ENCODE measurements around the gene FREM3. TPM values are rescaled to one million over a fixed set of nuclear protein-coding genes. Genes with fewer than 3 reads are reported as not detected.
A peak's percentile ranks its signal among the peaks of the same experiment; 100 is the strongest.
"Not testable (repeated sequence)": the region's sequence is repeated elsewhere in the genome, so short reads cannot be mapped to it uniquely, and the experiment has no call there.

The FREM3 gene
- polyA plus RNA-seq, 4 donors = 0.09 TPM; not detected in 3

DNA sequence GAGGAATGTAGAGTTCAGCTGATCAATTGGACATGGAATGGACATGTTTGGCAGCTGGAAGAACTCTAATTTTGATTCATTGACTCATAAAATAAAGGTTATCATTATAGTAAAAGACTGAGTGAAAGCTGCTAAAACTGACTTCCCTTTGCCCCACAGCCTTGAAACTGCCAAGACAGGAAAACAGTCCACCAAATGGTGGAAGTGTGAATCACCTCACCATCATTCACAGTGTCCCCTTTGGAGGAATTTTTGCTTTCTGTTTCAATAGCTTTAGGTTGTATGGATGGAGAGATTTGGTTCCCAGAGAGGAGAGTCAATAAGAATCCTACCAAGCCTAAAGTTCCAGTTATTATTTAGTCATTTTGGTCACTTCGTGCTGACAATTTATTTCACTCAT is 20.8 kb upstream of the FREM3 start:
- H3K4me1 ChIP-seq (ENCODE audit: control insufficient read depth in 3 of 3, insufficient read depth in 2 of 3, low read depth in 1 of 3, low read length in 2 of 3) = no peaks in the 10 kb centered on the region
- H3K27ac ChIP-seq (ENCODE audit: low read depth in 1 of 3, low read length in 2 of 3) = no peak overlapping the region
- H3K4me3 ChIP-seq (ENCODE audit: low read depth in 1 of 3, low read length in 3 of 3) = no peak overlapping the region
- WGBS, 3 donors = 79 to 88% (median 86%) methylated on average over 1 of the region's 1 CpG
- no peaks in the 10 kb centered on the region for H3K36me3 ChIP-seq (ENCODE audit: control insufficient read depth in 3 of 3, insufficient read depth in 2 of 3, low read depth in 1 of 3, low read length in 3 of 3)
- no peaks in the 10 kb centered on the region for H3K9me3 ChIP-seq (ENCODE audit: control insufficient read depth in 2 of 2, insufficient read depth in 1 of 2, low read depth in 1 of 2, low read length in 1 of 2)
- H3K27me3 ChIP-seq (ENCODE audit: control insufficient read depth in 3 of 3, insufficient read depth in 3 of 3, low read length in 3 of 3) = no peaks in the 10 kb centered on the region
- no peak for DNase-seq
- FAIRE-seq = no peak

DNA sequence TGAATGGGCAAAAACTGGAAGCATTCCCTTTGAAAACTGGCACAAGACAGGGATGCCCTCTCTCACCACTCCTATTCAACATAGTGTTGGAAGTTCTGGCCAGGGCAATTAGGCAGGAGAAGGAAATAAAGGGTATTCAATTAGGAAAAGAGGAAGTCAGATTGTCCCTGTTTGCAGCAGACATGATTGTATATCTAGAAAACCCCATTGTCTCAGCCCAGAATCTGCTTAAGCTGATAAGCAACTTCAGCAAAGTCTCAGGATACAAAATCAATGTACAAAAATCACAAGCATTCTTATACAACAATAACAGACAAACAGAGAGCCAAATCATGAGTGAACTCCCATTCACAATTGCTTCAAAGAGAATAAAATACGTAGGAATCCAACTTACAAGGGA is 18.3 kb upstream of the FREM3 start:
- not testable (repeated sequence) for DNase-seq; H3K27ac ChIP-seq (ENCODE audit: low read depth in 1 of 3, low read length in 2 of 3); H3K27me3 ChIP-seq (ENCODE audit: control insufficient read depth in 3 of 3, insufficient read depth in 3 of 3, low read length in 3 of 3); H3K4me3 ChIP-seq (ENCODE audit: low read depth in 1 of 3, low read length in 3 of 3); H3K36me3 ChIP-seq (ENCODE audit: control insufficient read depth in 3 of 3, insufficient read depth in 2 of 3, low read depth in 1 of 3, low read length in 3 of 3); H3K4me1 ChIP-seq (ENCODE audit: control insufficient read depth in 3 of 3, insufficient read depth in 2 of 3, low read depth in 1 of 3, low read length in 2 of 3); FAIRE-seq; H3K9me3 ChIP-seq (ENCODE audit: control insufficient read depth in 2 of 2, insufficient read depth in 1 of 2, low read depth in 1 of 2, low read length in 1 of 2)
- 33% methylated on average over 1 of the region's 1 CpG; no CpG with 5 or more reads in 2 of the 3 donors for WGBS, 3 donors

DNA sequence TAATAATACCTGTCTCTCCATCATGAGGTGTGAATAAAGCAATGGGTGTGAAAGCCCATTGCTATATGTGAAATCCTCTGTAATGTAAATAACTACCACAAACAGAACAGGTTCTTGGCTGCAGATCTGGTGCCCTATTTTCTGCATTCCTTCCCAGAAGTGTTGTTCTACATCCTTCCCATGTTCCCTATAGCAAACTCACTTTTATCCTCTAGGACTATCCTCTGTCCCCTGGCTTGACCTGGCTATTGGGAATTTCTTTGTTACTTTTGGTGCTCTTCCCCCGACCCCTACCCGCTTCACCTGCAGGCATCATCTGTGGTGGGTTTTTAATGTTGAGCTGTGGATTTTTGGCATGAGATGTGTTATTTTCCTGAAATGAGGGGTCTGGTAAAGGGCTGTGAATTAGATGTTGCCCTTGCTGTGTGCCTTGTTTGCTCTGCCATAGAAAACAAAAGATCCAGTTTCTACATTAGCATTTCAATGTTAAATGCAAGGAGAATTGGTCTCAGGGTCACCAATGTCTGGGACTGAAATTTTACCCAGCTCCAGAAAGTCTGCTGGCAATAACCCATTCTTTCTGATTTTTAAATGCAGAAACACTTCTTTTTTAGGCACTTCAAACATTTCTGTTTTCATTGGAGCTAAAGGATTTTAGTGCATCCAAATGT is 13.6 kb upstream of the FREM3 start:
- Histone ChIP-seq H3K4me1 (ENCODE audit: control insufficient read depth in 3 of 3, insufficient read depth in 2 of 3, low read depth in 1 of 3, low read length in 2 of 3) (no peaks in the 10 kb centered on the region), H3K4me3 (ENCODE audit: low read depth in 1 of 3, low read length in 3 of 3) (no peak overlapping the region), H3K9me3 (ENCODE audit: control insufficient read depth in 2 of 2, insufficient read depth in 1 of 2, low read depth in 1 of 2, low read length in 1 of 2) (no peaks in the 10 kb centered on the region), H3K36me3 (ENCODE audit: control insufficient read depth in 3 of 3, insufficient read depth in 2 of 3, low read depth in 1 of 3, low read length in 3 of 3) (no peaks in the 10 kb centered on the region), H3K27me3 (ENCODE audit: control insufficient read depth in 3 of 3, insufficient read depth in 3 of 3, low read length in 3 of 3) (no peaks in the 10 kb centered on the region), H3K27ac (ENCODE audit: low read depth in 1 of 3, low read length in 2 of 3) (no peak overlapping the region)
- FAIRE-seq = no peak
- no peak for DNase-seq
- WGBS, 3 donors = 92 to 93% (median 93%) methylated on average over 2 of the region's 2 CpGs

DNA sequence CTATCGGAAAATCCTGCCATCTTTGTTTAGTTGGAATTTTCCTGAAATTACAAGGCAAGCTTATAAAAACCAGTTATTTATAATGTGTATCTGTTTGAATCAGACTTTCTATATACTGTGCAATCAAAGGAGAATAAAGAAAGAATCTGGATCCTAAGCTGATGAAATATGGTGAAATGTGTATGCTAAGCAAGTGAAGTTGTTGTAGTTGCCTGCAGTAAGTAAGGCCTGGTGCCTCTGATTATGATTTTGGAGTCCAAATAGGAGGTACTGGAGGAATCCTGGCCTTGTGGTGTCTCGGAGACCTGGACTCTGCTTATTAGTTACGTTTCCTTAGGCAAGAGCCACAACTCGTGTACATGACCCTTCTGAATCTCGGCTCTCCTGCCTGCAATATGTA is 13.1 kb upstream of the FREM3 start:
- no peaks in the 10 kb centered on the region for H3K27me3 ChIP-seq (ENCODE audit: control insufficient read depth in 3 of 3, insufficient read depth in 3 of 3, low read length in 3 of 3)
- WGBS, 3 donors = 82 to 90% (median 88%) methylated on average over 5 of the region's 5 CpGs
- H3K4me1 ChIP-seq (ENCODE audit: control insufficient read depth in 3 of 3, insufficient read depth in 2 of 3, low read depth in 1 of 3, low read length in 2 of 3) = no peaks in the 10 kb centered on the region
- no peak overlapping the region for H3K4me3 ChIP-seq (ENCODE audit: low read depth in 1 of 3, low read length in 3 of 3)
- DNase-seq (no peak), FAIRE-seq (no peak)
- H3K27ac ChIP-seq (ENCODE audit: low read depth in 1 of 3, low read length in 2 of 3) = no peak overlapping the region
- H3K9me3 ChIP-seq (ENCODE audit: control insufficient read depth in 2 of 2, insufficient read depth in 1 of 2, low read depth in 1 of 2, low read length in 1 of 2) = no peaks in the 10 kb centered on the region
- H3K36me3 ChIP-seq (ENCODE audit: control insufficient read depth in 3 of 3, insufficient read depth in 2 of 3, low read depth in 1 of 3, low read length in 3 of 3) = no peaks in the 10 kb centered on the region

DNA sequence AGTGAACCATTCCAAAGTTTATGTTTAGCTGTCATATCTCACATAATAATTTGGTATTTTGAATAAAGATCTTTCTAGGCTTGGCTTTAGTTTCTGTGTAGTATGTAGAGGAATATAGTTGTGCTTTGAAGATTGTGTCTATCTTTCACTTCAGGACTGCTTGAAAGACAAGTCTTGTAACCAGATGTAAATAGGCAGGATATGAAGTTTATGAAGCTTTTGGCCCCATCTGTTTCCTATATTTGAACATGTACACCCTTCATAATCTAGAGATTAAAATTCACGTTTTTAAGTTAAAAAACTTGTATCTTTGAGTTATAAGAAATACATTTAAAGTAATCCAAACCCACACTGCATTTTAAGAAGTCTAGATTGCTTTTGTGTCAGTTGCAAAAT is 11.7 kb upstream of the FREM3 start:
- DNase-seq (no peak), FAIRE-seq (no peak)
- WGBS, 3 donors = 42 to 56% (median 48%) methylated on average over 1 of the region's 1 CpG
- no peaks in the 10 kb centered on the region for H3K4me1 ChIP-seq (ENCODE audit: control insufficient read depth in 3 of 3, insufficient read depth in 2 of 3, low read depth in 1 of 3, low read length in 2 of 3)
- no peak overlapping the region for H3K4me3 ChIP-seq (ENCODE audit: low read depth in 1 of 3, low read length in 3 of 3)
- no peak overlapping the region for H3K27ac ChIP-seq (ENCODE audit: low read depth in 1 of 3, low read length in 2 of 3)
- H3K9me3 ChIP-seq (ENCODE audit: control insufficient read depth in 2 of 2, insufficient read depth in 1 of 2, low read depth in 1 of 2, low read length in 1 of 2) = no peaks in the 10 kb centered on the region
- H3K36me3 ChIP-seq (ENCODE audit: control insufficient read depth in 3 of 3, insufficient read depth in 2 of 3, low read depth in 1 of 3, low read length in 3 of 3) = no peaks in the 10 kb centered on the region
- no peaks in the 10 kb centered on the region for H3K27me3 ChIP-seq (ENCODE audit: control insufficient read depth in 3 of 3, insufficient read depth in 3 of 3, low read length in 3 of 3)

DNA sequence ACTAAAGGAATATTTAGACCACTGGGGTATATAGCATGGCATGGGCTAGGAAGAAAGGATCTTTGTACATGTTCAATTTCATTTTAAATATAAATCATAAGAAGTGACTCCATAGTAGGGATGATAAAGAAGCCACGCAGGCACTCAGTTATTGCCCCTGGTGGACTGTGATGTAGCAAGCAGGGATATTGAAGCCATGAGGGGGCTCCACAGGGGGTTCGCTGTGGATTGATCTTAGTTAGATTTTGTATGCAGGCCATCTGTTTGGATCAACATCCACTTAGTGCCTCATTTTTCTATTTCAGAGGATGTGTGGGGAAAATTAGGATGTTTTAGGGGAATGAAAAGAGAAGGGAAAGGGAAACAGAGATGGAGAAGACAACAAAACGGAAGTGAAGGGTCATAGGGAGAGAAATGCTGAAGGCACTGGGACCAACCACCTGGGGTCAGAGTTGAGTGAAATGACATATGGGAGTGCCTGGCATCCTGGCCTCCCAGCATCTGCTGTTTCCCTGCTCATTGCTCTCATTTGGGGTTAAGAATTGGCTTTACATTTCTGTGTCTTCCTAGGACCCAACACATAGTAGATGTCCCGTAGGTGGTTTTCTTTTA is 11.2 kb upstream of the FREM3 start:
- DNase-seq = no peak
- no peaks in the 10 kb centered on the region for H3K9me3 ChIP-seq (ENCODE audit: control insufficient read depth in 2 of 2, insufficient read depth in 1 of 2, low read depth in 1 of 2, low read length in 1 of 2)
- H3K4me1 ChIP-seq (ENCODE audit: control insufficient read depth in 3 of 3, insufficient read depth in 2 of 3, low read depth in 1 of 3, low read length in 2 of 3) = no peaks in the 10 kb centered on the region
- no peaks in the 10 kb centered on the region for H3K27me3 ChIP-seq (ENCODE audit: control insufficient read depth in 3 of 3, insufficient read depth in 3 of 3, low read length in 3 of 3)
- no peak overlapping the region for H3K4me3 ChIP-seq (ENCODE audit: low read depth in 1 of 3, low read length in 3 of 3)
- WGBS, 3 donors = 79 to 89% (median 85%) methylated on average over 4 of the region's 4 CpGs
- no peaks in the 10 kb centered on the region for H3K36me3 ChIP-seq (ENCODE audit: control insufficient read depth in 3 of 3, insufficient read depth in 2 of 3, low read depth in 1 of 3, low read length in 3 of 3)
- FAIRE-seq = no peak
- H3K27ac ChIP-seq (ENCODE audit: low read depth in 1 of 3, low read length in 2 of 3) = no peak overlapping the region

DNA sequence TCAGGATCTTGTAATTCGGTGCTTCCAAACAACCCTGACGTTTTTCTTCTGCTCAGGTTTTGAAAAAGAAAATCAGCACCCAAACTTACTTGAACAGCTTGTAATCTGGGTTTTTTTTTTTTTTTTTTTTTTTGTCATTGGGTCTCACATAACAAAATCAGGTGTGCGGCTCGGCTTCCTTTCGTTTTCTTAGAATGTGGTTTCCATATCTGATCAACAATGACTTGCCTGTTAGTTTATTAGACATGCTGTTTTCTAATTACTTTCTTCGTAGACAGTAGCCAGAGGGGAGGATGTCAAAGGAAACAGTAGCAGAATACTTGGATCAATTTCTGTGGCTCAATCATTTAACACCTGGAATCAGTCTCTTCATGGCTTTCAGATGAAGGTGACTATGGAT is 890 bp upstream of the FREM3 start:
- WGBS, 3 donors = 10 to 28% (median 14%) methylated on average over 6 of the region's 6 CpGs
- DNase-seq (peak in 1 of 2 donors; percentile 8), FAIRE-seq (no peak)
- Histone ChIP-seq H3K27ac (ENCODE audit: low read depth in 1 of 3, low read length in 2 of 3) (no peak overlapping the region), H3K36me3 (ENCODE audit: control insufficient read depth in 3 of 3, insufficient read depth in 2 of 3, low read depth in 1 of 3, low read length in 3 of 3) (no peaks in the 10 kb centered on the region), H3K4me3 (ENCODE audit: low read depth in 1 of 3, low read length in 3 of 3) (peak overlapping the region in 1 of 3 donors; percentile 24), H3K27me3 (ENCODE audit: control insufficient read depth in 3 of 3, insufficient read depth in 3 of 3, low read length in 3 of 3) (peaks cover 5 to 34% (median 28%) of the 10 kb centered on the region in 3 donors), H3K9me3 (ENCODE audit: control insufficient read depth in 2 of 2, insufficient read depth in 1 of 2, low read depth in 1 of 2, low read length in 1 of 2) (no peaks in the 10 kb centered on the region), H3K4me1 (ENCODE audit: control insufficient read depth in 3 of 3, insufficient read depth in 2 of 3, low read depth in 1 of 3, low read length in 2 of 3) (no peaks in the 10 kb centered on the region)

DNA sequence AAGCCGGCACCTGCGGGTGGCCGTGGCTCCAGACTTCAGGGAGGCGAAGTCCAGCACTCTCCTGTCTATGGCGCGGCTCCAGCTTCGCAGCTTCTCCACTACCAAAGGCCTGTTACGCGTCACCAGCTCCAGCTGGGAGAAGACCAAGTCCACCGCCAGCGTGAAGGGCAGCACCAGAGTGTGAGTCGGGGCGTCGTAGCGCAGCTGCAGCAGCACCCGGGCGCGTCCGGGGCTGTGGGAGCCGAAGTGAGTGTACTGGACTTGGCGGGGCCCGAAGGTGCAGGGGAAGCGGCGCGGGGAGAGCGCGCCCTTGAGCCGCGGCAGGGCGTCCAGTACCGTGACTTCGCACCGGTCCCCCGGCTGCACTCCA is 444 bp downstream of the FREM3 start:
- WGBS, 3 donors = 1 to 4% (median 2%) methylated on average over 25 to 34 of the region's 34 CpGs
- FAIRE-seq (no peak), DNase-seq (peak in 1 of 2 donors; percentile 9)
- peaks cover 5 to 33% (median 28%) of the 10 kb centered on the region in 3 donors for H3K27me3 ChIP-seq (ENCODE audit: control insufficient read depth in 3 of 3, insufficient read depth in 3 of 3, low read length in 3 of 3)
- H3K4me1 ChIP-seq (ENCODE audit: control insufficient read depth in 3 of 3, insufficient read depth in 2 of 3, low read depth in 1 of 3, low read length in 2 of 3) = no peaks in the 10 kb centered on the region
- no peaks in the 10 kb centered on the region for H3K36me3 ChIP-seq (ENCODE audit: control insufficient read depth in 3 of 3, insufficient read depth in 2 of 3, low read depth in 1 of 3, low read length in 3 of 3)
- peak overlapping the region in 2 of 3 donors; percentile 18 to 24 for H3K4me3 ChIP-seq (ENCODE audit: low read depth in 1 of 3, low read length in 3 of 3)
- H3K27ac ChIP-seq (ENCODE audit: low read depth in 1 of 3, low read length in 2 of 3) = no peak overlapping the region
- no peaks in the 10 kb centered on the region for H3K9me3 ChIP-seq (ENCODE audit: control insufficient read depth in 2 of 2, insufficient read depth in 1 of 2, low read depth in 1 of 2, low read length in 1 of 2)
